ENCODE data around the gene CNOT8. TPM values are rescaled to one million over a fixed set of nuclear protein-coding genes. Genes with fewer than 3 reads are reported as not detected.
"Not testable (repeated sequence)": the region's sequence is repeated elsewhere in the genome, so short reads cannot be mapped to it uniquely, and the experiment has no call there.

CNOT8 gene
- total RNA-seq, 2 donors from 2014 or later: 59.3 to 63.8 TPM

DNA sequence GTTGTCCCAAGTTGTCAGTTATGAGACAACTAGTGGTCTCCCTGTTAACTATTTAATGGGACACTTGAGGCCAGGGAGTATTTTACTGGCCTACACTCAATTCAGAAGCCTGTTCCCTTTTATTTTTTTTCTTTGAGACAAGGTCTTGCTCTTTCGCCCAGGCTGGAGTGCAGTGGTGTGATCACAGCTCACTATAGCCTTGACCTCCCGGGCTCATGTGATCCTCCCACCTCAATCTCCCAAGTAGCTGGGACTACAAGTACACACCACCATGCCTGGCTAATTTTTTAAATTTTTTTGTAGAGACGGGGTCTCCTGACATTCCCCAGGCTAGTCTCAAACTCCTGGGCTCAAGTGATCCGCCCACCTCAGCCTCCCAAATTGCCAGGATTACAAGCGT lies 35.5 kb upstream of the CNOT8 start:
- H3K4me3 Mint-ChIP-seq; H3K9me3 Mint-ChIP-seq; DNase-seq; H3K27ac Mint-ChIP-seq; H3K27me3 Mint-ChIP-seq (ENCODE audit: low read depth); ATAC-seq (replicated peaks in 1 of 2): not testable (repeated sequence)
- Mint-ChIP-seq H3K4me1 (ENCODE audit: low read depth) (peaks cover 13% of the 10 kb centered on the region), H3K36me3 (ENCODE audit: insufficient read depth in 2 of 2) (peaks cover 4 to 26% of the 10 kb centered on the region in 2 donors)

- Mint-ChIP-seq H3K27me3 (ENCODE audit: low read depth) (no peaks in the 10 kb centered on the region), H3K27ac (no peak overlapping the region), H3K9me3 (no peaks in the 10 kb centered on the region), H3K4me1 (ENCODE audit: low read depth) (peaks cover 21% of the 10 kb centered on the region), H3K36me3 (ENCODE audit: insufficient read depth in 2 of 2) (peaks cover 4 to 29% of the 10 kb centered on the region in 2 donors), H3K4me3 (no peak overlapping the region)
- ATAC-seq (replicated peaks in 1 of 2): no peak
- no peak for DNase-seq
Observed at GRCh38 chr5:154823605-154824004, 34.8 kb upstream of the CNOT8 start.

DNA sequence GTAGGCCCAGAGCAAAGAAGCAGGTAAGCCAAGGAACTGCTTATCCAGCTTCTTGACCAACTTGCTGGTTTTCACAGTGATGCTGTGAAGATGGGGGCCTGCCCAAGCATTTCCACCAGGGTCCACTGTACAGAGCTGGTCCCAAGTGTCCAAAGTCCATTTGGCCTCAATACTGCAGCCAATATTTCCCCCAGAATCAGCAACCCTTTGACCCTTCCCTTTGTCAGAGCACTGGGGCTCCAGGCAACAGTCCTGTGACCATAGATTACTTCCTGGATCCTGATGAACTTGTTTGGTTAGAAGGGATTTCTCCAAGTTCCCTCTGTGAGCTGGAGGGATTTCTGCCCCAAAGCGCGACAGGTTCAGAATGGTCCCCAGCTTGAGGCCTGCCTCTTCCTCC lies 34.4 kb upstream of the CNOT8 start:
- H3K4me3 Mint-ChIP-seq: no peak overlapping the region
- no peak for DNase-seq
- no peaks in the 10 kb centered on the region for H3K9me3 Mint-ChIP-seq
- ATAC-seq (replicated peaks in 1 of 2): no peak
- H3K27ac Mint-ChIP-seq: no peak overlapping the region
- H3K36me3 Mint-ChIP-seq (ENCODE audit: insufficient read depth in 2 of 2): peaks cover 4 to 25% of the 10 kb centered on the region in 2 donors
- H3K27me3 Mint-ChIP-seq (ENCODE audit: low read depth): no peaks in the 10 kb centered on the region
- H3K4me1 Mint-ChIP-seq (ENCODE audit: low read depth): peaks cover 25% of the 10 kb centered on the region

DNA sequence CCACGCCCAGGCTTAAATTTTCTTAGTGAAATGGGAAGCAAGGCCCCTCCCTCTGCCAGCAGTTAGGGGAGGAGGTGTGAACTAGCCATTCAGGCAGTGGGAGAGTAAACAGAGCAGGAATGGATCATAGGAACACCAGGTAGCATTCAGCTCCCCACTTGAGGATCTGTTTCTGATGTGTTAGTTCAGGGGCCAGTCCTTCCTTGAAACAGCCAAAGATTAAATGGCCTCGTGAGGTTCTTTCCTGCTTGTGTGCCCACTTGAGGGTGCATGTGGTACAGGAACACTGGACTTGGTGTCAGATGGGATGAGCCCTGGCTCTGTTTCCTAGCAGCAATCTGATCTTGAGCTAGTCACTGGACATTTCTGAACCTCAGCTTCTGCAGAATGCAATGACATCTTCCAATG lies 29.2 kb upstream of the CNOT8 start:
- Mint-ChIP-seq H3K4me3 (peak overlapping the region; percentile 10 to 46), H3K27ac (peak overlapping the region; percentile 70), H3K27me3 (ENCODE audit: low read depth) (no peaks in the 10 kb centered on the region), H3K36me3 (ENCODE audit: insufficient read depth in 2 of 2) (peaks cover 5 to 17% of the 10 kb centered on the region in 2 donors), H3K4me1 (ENCODE audit: low read depth) (peaks cover 41% of the 10 kb centered on the region), H3K9me3 (no peaks in the 10 kb centered on the region)
- no peak for ATAC-seq (replicated peaks in 1 of 2)
- peak in 1 of 2 donors; percentile 6 for DNase-seq

DNA sequence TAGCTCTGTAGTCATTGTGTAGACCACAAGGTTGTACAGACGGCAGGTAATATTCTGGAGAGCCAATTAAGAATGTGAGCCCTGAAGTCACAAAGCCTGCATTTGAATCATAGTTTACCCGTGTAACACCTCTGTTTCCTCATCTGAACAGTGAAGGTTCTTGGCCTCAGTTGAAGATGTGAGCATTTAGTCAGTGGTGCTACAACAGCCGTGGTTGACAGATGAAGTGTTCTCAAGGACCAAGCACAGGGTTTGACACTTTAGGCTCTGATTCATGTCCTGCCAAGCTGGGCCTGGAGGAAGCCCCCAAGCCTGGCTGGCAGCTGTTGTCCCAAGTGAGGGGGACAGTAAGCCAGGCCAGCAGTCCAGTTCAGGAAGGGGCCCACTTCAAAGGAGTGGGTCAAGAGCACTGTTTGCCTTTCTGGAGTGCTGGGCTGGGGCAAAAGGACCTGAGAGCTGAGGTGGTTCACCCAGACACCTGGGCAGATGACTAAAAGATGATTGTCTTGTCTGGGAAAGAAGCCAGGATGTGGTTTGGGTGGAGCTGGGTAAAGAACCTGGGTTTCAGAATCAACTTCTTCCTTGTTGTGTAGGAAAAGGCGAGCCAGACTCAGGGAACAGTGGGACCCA lies 28.7 kb upstream of the CNOT8 start:
- DNase-seq (peak; percentile 34 to 47), ATAC-seq (replicated peaks in 1 of 2) (peak; percentile 87 to 90)
- Mint-ChIP-seq H3K4me3 (peak overlapping the region in 1 of 2 donors; percentile 46), H3K27me3 (ENCODE audit: low read depth) (no peaks in the 10 kb centered on the region), H3K36me3 (ENCODE audit: insufficient read depth in 2 of 2) (peaks cover 5 to 17% of the 10 kb centered on the region in 2 donors), H3K9me3 (no peaks in the 10 kb centered on the region), H3K27ac (peak overlapping the region; percentile 70), H3K4me1 (ENCODE audit: low read depth) (peaks cover 41% of the 10 kb centered on the region)

DNA sequence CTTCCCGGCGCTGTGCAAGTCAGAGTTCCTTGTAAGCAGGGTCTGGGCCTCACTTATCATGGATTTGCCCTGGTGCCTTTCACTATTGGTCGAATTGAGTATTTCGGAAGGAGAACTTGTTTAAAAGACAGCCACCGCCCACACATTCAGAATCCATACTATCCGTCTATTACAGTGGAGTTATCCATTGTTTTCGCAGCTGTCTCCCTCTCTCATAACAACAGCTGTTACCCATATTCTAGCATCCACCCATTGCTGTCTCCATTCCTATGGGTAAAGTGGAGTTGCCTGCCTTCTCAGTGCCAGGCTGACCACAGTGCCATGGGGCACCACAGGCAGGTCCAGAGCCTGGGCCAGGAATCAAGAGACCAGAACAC lies 28.2 kb upstream of the CNOT8 start:
- H3K4me3 Mint-ChIP-seq: peak overlapping the region in 1 of 2 donors; percentile 11
- ATAC-seq (replicated peaks in 1 of 2) (no peak), DNase-seq (no peak)
- no peaks in the 10 kb centered on the region for H3K27me3 Mint-ChIP-seq (ENCODE audit: low read depth)
- no peaks in the 10 kb centered on the region for H3K9me3 Mint-ChIP-seq
- peaks cover 5 to 17% of the 10 kb centered on the region in 2 donors for H3K36me3 Mint-ChIP-seq (ENCODE audit: insufficient read depth in 2 of 2)
- H3K4me1 Mint-ChIP-seq (ENCODE audit: low read depth): peaks cover 41% of the 10 kb centered on the region
- peak overlapping the region; percentile 77 for H3K27ac Mint-ChIP-seq

GRCh38 chr5:154830596-154830995 lies 27.8 kb upstream of the CNOT8 start:
- Mint-ChIP-seq H3K4me1 (ENCODE audit: low read depth) (peaks cover 40% of the 10 kb centered on the region), H3K4me3 (peak overlapping the region in 1 of 2 donors; percentile 11), H3K9me3 (no peaks in the 10 kb centered on the region), H3K27ac (peak overlapping the region; percentile 77), H3K36me3 (ENCODE audit: insufficient read depth in 2 of 2) (peaks cover 4 to 16% of the 10 kb centered on the region in 2 donors), H3K27me3 (ENCODE audit: low read depth) (no peaks in the 10 kb centered on the region)
- ATAC-seq (replicated peaks in 1 of 2) (no peak), DNase-seq (no peak)

- no peak for DNase-seq
- Mint-ChIP-seq H3K36me3 (ENCODE audit: insufficient read depth in 2 of 2) (peaks cover 2 to 11% of the 10 kb centered on the region in 2 donors), H3K4me1 (ENCODE audit: low read depth) (peaks cover 34% of the 10 kb centered on the region), H3K27ac (peak overlapping the region; percentile 76), H3K9me3 (no peaks in the 10 kb centered on the region), H3K27me3 (ENCODE audit: low read depth) (no peaks in the 10 kb centered on the region), H3K4me3 (no peak overlapping the region)
- no peak for ATAC-seq (replicated peaks in 1 of 2)
Observed at GRCh38 chr5:154831451-154831850, 27.0 kb upstream of the CNOT8 start.

DNA sequence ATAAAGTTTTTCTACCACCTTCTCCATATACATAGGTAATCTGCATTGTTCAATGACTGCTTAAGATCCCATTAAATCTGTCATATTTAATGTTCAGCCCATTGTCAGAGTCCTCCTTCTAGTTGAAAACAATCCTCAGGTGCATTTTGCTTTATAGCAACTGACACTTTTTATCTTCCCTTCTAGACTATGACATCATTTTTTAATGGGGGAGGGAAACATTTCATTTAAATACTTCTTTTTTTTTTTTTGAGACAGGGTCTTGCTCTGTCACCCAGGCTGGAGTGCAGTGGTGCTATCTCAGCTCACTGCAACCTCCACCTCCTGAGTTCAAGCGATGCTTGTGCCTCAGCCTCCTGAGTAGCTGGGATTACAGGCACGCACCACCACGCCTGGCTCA lies 25.6 kb upstream of the CNOT8 start:
- not testable (repeated sequence) for H3K9me3 Mint-ChIP-seq; ATAC-seq (replicated peaks in 1 of 2); H3K4me3 Mint-ChIP-seq; H3K27me3 Mint-ChIP-seq (ENCODE audit: low read depth); H3K36me3 Mint-ChIP-seq (ENCODE audit: insufficient read depth in 2 of 2); H3K27ac Mint-ChIP-seq; DNase-seq
- peaks cover 28% of the 10 kb centered on the region for H3K4me1 Mint-ChIP-seq (ENCODE audit: low read depth)

DNA sequence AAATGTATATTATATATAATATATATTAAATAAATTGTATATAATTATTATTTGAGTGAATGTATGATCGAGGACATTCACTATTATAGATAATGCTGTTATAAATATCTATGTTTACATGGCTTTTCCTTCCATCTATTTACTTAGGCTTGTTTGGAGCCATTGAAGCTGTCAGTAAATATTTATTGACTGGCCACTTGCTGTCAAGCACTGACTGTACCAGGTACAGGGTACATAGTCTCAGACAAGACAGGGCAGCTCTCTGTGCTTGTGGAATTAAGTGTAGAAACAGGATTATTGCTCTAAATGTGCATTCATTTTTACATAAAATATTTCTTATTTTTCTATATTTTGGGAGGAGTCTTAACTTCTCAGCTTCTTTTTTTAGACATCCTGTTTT lies 24.4 kb upstream of the CNOT8 start:
- no peak overlapping the region for H3K27ac Mint-ChIP-seq
- no peaks in the 10 kb centered on the region for H3K27me3 Mint-ChIP-seq (ENCODE audit: low read depth)
- H3K4me3 Mint-ChIP-seq: no peak overlapping the region
- no peaks in the 10 kb centered on the region for H3K9me3 Mint-ChIP-seq
- H3K4me1 Mint-ChIP-seq (ENCODE audit: low read depth): peaks cover 16% of the 10 kb centered on the region
- peaks cover 2 to 4% of the 10 kb centered on the region in 2 donors for H3K36me3 Mint-ChIP-seq (ENCODE audit: insufficient read depth in 2 of 2)
- no peak for DNase-seq
- no peak for ATAC-seq (replicated peaks in 1 of 2)

- H3K9me3 Mint-ChIP-seq; DNase-seq; H3K4me3 Mint-ChIP-seq; H3K27me3 Mint-ChIP-seq (ENCODE audit: low read depth); ATAC-seq (replicated peaks in 1 of 2); H3K36me3 Mint-ChIP-seq (ENCODE audit: insufficient read depth in 2 of 2); H3K4me1 Mint-ChIP-seq (ENCODE audit: low read depth); H3K27ac Mint-ChIP-seq: not testable (repeated sequence)
Observed at GRCh38 chr5:154835701-154836052, 22.8 kb upstream of the CNOT8 start.

DNA sequence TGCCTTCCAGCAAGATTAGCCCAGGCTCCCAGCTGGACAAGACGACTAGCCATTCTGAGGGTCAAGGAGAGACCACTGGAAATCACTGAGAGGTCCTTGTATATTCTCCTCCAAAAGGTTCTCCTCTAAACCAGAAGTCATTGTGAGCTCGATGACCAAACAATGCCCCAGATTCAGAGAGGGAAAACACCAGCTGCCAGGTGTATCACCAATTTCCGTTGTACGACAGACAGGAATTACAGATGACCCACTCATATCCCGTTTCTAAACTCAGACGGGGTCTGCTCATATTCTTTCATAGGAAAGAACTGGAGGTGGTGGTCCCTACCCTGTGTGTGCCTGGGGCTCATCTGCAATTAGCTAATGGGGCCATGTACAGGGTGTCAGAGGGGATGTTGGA lies 22.2 kb upstream of the CNOT8 start:
- H3K4me1 Mint-ChIP-seq (ENCODE audit: low read depth): no peaks in the 10 kb centered on the region
- H3K4me3 Mint-ChIP-seq: no peak overlapping the region
- H3K9me3 Mint-ChIP-seq: no peaks in the 10 kb centered on the region
- H3K27ac Mint-ChIP-seq: no peak overlapping the region
- H3K36me3 Mint-ChIP-seq (ENCODE audit: insufficient read depth in 2 of 2): peaks cover 0 to 2% of the 10 kb centered on the region in 2 donors
- ATAC-seq (replicated peaks in 1 of 2): no peak
- no peak for DNase-seq
- H3K27me3 Mint-ChIP-seq (ENCODE audit: low read depth): no peaks in the 10 kb centered on the region

- Mint-ChIP-seq H3K27me3 (ENCODE audit: low read depth) (no peaks in the 10 kb centered on the region), H3K27ac (peak overlapping the region; percentile 60), H3K9me3 (no peaks in the 10 kb centered on the region), H3K4me1 (ENCODE audit: low read depth) (no peaks in the 10 kb centered on the region), H3K4me3 (no peak overlapping the region), H3K36me3 (ENCODE audit: insufficient read depth in 2 of 2) (peaks cover 0 to 2% of the 10 kb centered on the region in 2 donors)
- ATAC-seq (replicated peaks in 1 of 2) (no peak), DNase-seq (no peak)
Observed at GRCh38 chr5:154837009-154837901, 21.2 kb upstream of the CNOT8 start.
